Activated CD8-positive, alpha-beta T cell treated with anti-CD3 and anti-CD28 coated beads for 36 hours (primary cell): Measurements from ENCODE around the gene TRIM24. TPM values are rescaled to one million over a fixed set of nuclear protein-coding genes. Genes with fewer than 3 reads are reported as not detected.

ENCODE experiments used
- ATAC-seq: fragments of 200-7000 bp; cut with Tn5 transposase; one replicate; pipeline ENCODE4 v1.10.0; 2021; ENCODE audit warnings: mild to moderate bottlenecking, moderate library complexity
- CTCF ChIA-PET: fragments of 350-600 bp; sonication (Branson Sonifier 250); formaldehyde crosslinking; loops from one replicate; lab custom pipeline; 2021; ENCODE audit warnings: antibody characterized with exemption; lab: Charles Lee
- POLR2A ChIA-PET: fragments of 350-600 bp; sonication (Branson Sonifier 250); formaldehyde crosslinking; loops from one replicate; lab custom pipeline; 2021; ENCODE audit warnings: antibody characterized with exemption; lab: Charles Lee
- DNase-seq: peaks from one replicate; pipeline ENCODE4 v3.0.0-alpha.2; 2020
- H3K27ac Mint-ChIP-seq: one replicate; pipeline ENCODE4 v1.8.0; 2021; ENCODE audit warnings: mild to moderate bottlenecking, mixed read lengths
- H3K27me3 Mint-ChIP-seq: one replicate; pipeline ENCODE4 v1.8.0; 2021; ENCODE audit warnings: mixed read lengths
- H3K36me3 Mint-ChIP-seq: one replicate; pipeline ENCODE4 v1.8.0; 2021; ENCODE audit warnings: low read depth, mixed read lengths
- H3K4me1 Mint-ChIP-seq: one replicate; pipeline ENCODE4 v1.8.0; 2021; ENCODE audit warnings: low read depth, mixed read lengths
- H3K4me3 Mint-ChIP-seq: one replicate; pipeline ENCODE4 v1.8.0; 2021; ENCODE audit warnings: mild to moderate bottlenecking, moderate library complexity, mixed read lengths
- H3K9me3 Mint-ChIP-seq: one replicate; pipeline ENCODE4 v1.8.0; 2021; ENCODE audit warnings: mixed read lengths
- intact Hi-C: fragments of 100-400 bp; cut with micrococcal nuclease; formaldehyde crosslinking; loops from one replicate; pipeline ENCODE4 v1.10.0; 2022
- total RNA-seq, 2 experiments: library from RNA; stranded (reverse); gene quantifications; one replicate each; pipeline ENCODE4 v1.2.3, GENCODE V29; 2021
- TF ChIP-seq, protein P1 (sequence below): fragments of 200-600 bp; IDR thresholded peaks from one replicate; pipeline ENCODE4 v1.8.0; 2022; ENCODE audit warnings: antibody characterized with exemption, mild to moderate bottlenecking

The TRIM24 gene
- total RNA-seq, 2 experiments from 2014 or later: 13.9 to 16.7 TPM

- ChIA-PET POLR2A (interaction anchor here (1.1 kb wide), 1 partner anchor 10 kb away, joined by 3 read pairs; no protein-coding TSS in a partner anchor), CTCF (interaction anchor here (1.1 to 1.8 kb wide), 2 partner anchors 14 to 106 kb away, joined by 6 read pairs; no protein-coding TSS in a partner anchor)
- TF ChIP-seq, protein P1, sequence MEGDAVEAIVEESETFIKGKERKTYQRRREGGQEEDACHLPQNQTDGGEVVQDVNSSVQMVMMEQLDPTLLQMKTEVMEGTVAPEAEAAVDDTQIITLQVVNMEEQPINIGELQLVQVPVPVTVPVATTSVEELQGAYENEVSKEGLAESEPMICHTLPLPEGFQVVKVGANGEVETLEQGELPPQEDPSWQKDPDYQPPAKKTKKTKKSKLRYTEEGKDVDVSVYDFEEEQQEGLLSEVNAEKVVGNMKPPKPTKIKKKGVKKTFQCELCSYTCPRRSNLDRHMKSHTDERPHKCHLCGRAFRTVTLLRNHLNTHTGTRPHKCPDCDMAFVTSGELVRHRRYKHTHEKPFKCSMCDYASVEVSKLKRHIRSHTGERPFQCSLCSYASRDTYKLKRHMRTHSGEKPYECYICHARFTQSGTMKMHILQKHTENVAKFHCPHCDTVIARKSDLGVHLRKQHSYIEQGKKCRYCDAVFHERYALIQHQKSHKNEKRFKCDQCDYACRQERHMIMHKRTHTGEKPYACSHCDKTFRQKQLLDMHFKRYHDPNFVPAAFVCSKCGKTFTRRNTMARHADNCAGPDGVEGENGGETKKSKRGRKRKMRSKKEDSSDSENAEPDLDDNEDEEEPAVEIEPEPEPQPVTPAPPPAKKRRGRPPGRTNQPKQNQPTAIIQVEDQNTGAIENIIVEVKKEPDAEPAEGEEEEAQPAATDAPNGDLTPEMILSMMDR: no peak
- H3K4me1 Mint-ChIP-seq: peaks cover 12% of the 10 kb centered on the region
- no peak for DNase-seq
- no peaks in the 10 kb centered on the region for H3K36me3 Mint-ChIP-seq
- H3K4me3 Mint-ChIP-seq: no peak overlapping the region
- no peaks in the 10 kb centered on the region for H3K9me3 Mint-ChIP-seq
- intact Hi-C loops: no loop called here
- no peak for ATAC-seq
- H3K27ac Mint-ChIP-seq: no peak overlapping the region
- no peaks in the 10 kb centered on the region for H3K27me3 Mint-ChIP-seq
Observed at GRCh38 chr7:138632826-138633602, 173.0 kb downstream of the TRIM24 start.

Other genes with a start within 250 kb of the TRIM24 start
- under 1 TPM in 1 of 2 experiments, not detected in 1; 0.78 TPM for gene SVOPL, start 241.1 kb downstream of the TRIM24 start, total RNA-seq